ENCODE data around the gene SLC44A1. TPM values are rescaled to one million over a fixed set of nuclear protein-coding genes. Genes with fewer than 3 reads are reported as not detected.

Gene SLC44A1
- polyA plus RNA-seq, 4 donors = 7.8 to 70.0 (median 16.0) TPM

GRCh38 chr9:105311306-105311705, 66.9 kb downstream of the SLC44A1 start:
- WGBS, 3 donors = 59 to 81% (median 69%) methylated on average over 2 of the region's 2 CpGs
- H3K4me1 ChIP-seq (ENCODE audit: control insufficient read depth in 3 of 3, insufficient read depth in 2 of 3, low read depth in 1 of 3, low read length in 2 of 3) = peaks cover 0 to 9% (median 5%) of the 10 kb centered on the region in 3 donors
- no peaks in the 10 kb centered on the region for H3K9me3 ChIP-seq (ENCODE audit: control insufficient read depth in 2 of 2, insufficient read depth in 1 of 2, low read depth in 1 of 2, low read length in 1 of 2)
- peak overlapping the region in 1 of 3 donors; percentile 51 for H3K27ac ChIP-seq (ENCODE audit: low read depth in 1 of 3, low read length in 2 of 3)
- H3K4me3 ChIP-seq (ENCODE audit: low read depth in 1 of 3, low read length in 3 of 3) = no peak overlapping the region
- H3K36me3 ChIP-seq (ENCODE audit: control insufficient read depth in 3 of 3, insufficient read depth in 2 of 3, low read depth in 1 of 3, low read length in 3 of 3) = peaks cover 0 to 6% (median 2%) of the 10 kb centered on the region in 3 donors
- FAIRE-seq (no peak), DNase-seq (peak; percentile 35 to 61)
- H3K27me3 ChIP-seq (ENCODE audit: control insufficient read depth in 3 of 3, insufficient read depth in 3 of 3, low read length in 3 of 3) = no peaks in the 10 kb centered on the region

GRCh38 chr9:105313238-105313637, 68.8 kb downstream of the SLC44A1 start:
- Histone ChIP-seq H3K4me3 (ENCODE audit: low read depth in 1 of 3, low read length in 3 of 3) (no peak overlapping the region), H3K9me3 (ENCODE audit: control insufficient read depth in 2 of 2, insufficient read depth in 1 of 2, low read depth in 1 of 2, low read length in 1 of 2) (no peaks in the 10 kb centered on the region), H3K4me1 (ENCODE audit: control insufficient read depth in 3 of 3, insufficient read depth in 2 of 3, low read depth in 1 of 3, low read length in 2 of 3) (peaks cover 0 to 25% (median 5%) of the 10 kb centered on the region in 3 donors), H3K27ac (ENCODE audit: low read depth in 1 of 3, low read length in 2 of 3) (no peak overlapping the region), H3K27me3 (ENCODE audit: control insufficient read depth in 3 of 3, insufficient read depth in 3 of 3, low read length in 3 of 3) (no peaks in the 10 kb centered on the region), H3K36me3 (ENCODE audit: control insufficient read depth in 3 of 3, insufficient read depth in 2 of 3, low read depth in 1 of 3, low read length in 3 of 3) (peaks cover 2 to 3% (median 2%) of the 10 kb centered on the region in 3 donors)
- DNase-seq (no peak), FAIRE-seq (no peak)

DNA sequence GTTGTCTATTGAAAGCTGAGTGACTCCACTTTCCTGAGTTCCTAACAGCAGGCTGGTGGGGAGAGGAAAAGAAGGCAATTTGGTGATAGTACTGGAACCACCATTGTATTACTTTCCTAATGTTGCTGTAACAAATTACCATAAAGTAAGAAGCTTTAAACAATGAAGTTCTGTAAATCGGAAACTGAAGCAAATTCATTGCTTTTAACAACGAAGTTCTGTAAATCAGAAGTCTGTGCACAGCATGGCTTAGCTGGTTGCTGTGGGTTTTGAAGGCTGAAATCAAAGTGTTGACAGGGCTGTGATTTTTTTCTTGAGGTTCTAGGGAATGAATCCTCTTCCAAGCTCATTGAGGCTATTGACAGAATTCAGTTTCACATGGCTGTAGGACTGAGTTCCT, 72.3 kb downstream of the SLC44A1 start:
- no peaks in the 10 kb centered on the region for H3K27me3 ChIP-seq (ENCODE audit: control insufficient read depth in 3 of 3, insufficient read depth in 3 of 3, low read length in 3 of 3)
- H3K36me3 ChIP-seq (ENCODE audit: control insufficient read depth in 3 of 3, insufficient read depth in 2 of 3, low read depth in 1 of 3, low read length in 3 of 3) = peaks cover 2 to 3% (median 2%) of the 10 kb centered on the region in 3 donors
- no peak overlapping the region for H3K27ac ChIP-seq (ENCODE audit: low read depth in 1 of 3, low read length in 2 of 3)
- H3K4me3 ChIP-seq (ENCODE audit: low read depth in 1 of 3, low read length in 3 of 3) = no peak overlapping the region
- no peak for DNase-seq
- WGBS, 3 donors = 92 to 95% (median 94%) methylated on average over 2 of the region's 2 CpGs
- no peaks in the 10 kb centered on the region for H3K9me3 ChIP-seq (ENCODE audit: control insufficient read depth in 2 of 2, insufficient read depth in 1 of 2, low read depth in 1 of 2, low read length in 1 of 2)
- no peak for FAIRE-seq
- H3K4me1 ChIP-seq (ENCODE audit: control insufficient read depth in 3 of 3, insufficient read depth in 2 of 3, low read depth in 1 of 3, low read length in 2 of 3) = peaks cover 2 to 29% (median 4%) of the 10 kb centered on the region in 3 donors

- peaks cover 1 to 3% (median 2%) of the 10 kb centered on the region in 3 donors for H3K36me3 ChIP-seq (ENCODE audit: control insufficient read depth in 3 of 3, insufficient read depth in 2 of 3, low read depth in 1 of 3, low read length in 3 of 3)
- FAIRE-seq (peak; percentile 78), DNase-seq (peak; percentile 91 to 94)
- peak overlapping the region; percentile 80 to 90 (median 89) for H3K27ac ChIP-seq (ENCODE audit: low read depth in 1 of 3, low read length in 2 of 3)
- H3K4me1 ChIP-seq (ENCODE audit: control insufficient read depth in 3 of 3, insufficient read depth in 2 of 3, low read depth in 1 of 3, low read length in 2 of 3) = peaks cover 2 to 39% (median 6%) of the 10 kb centered on the region in 3 donors
- no peak overlapping the region for H3K4me3 ChIP-seq (ENCODE audit: low read depth in 1 of 3, low read length in 3 of 3)
- H3K27me3 ChIP-seq (ENCODE audit: control insufficient read depth in 3 of 3, insufficient read depth in 3 of 3, low read length in 3 of 3) = no peaks in the 10 kb centered on the region
- no peaks in the 10 kb centered on the region for H3K9me3 ChIP-seq (ENCODE audit: control insufficient read depth in 2 of 2, insufficient read depth in 1 of 2, low read depth in 1 of 2, low read length in 1 of 2)
- 13 to 51% (median 34%) methylated on average over 4 of the region's 4 CpGs for WGBS, 3 donors
Observed at GRCh38 chr9:105318729-105319191, 74.3 kb downstream of the SLC44A1 start.

- no peaks in the 10 kb centered on the region for H3K9me3 ChIP-seq (ENCODE audit: control insufficient read depth in 2 of 2, insufficient read depth in 1 of 2, low read depth in 1 of 2, low read length in 1 of 2)
- H3K4me1 ChIP-seq (ENCODE audit: control insufficient read depth in 3 of 3, insufficient read depth in 2 of 3, low read depth in 1 of 3, low read length in 2 of 3) = peaks cover 2 to 39% (median 6%) of the 10 kb centered on the region in 3 donors
- H3K27me3 ChIP-seq (ENCODE audit: control insufficient read depth in 3 of 3, insufficient read depth in 3 of 3, low read length in 3 of 3) = no peaks in the 10 kb centered on the region
- H3K36me3 ChIP-seq (ENCODE audit: control insufficient read depth in 3 of 3, insufficient read depth in 2 of 3, low read depth in 1 of 3, low read length in 3 of 3) = peaks cover 0 to 2% (median 1%) of the 10 kb centered on the region in 3 donors
- peak overlapping the region; percentile 80 to 90 (median 89) for H3K27ac ChIP-seq (ENCODE audit: low read depth in 1 of 3, low read length in 2 of 3)
- no peak overlapping the region for H3K4me3 ChIP-seq (ENCODE audit: low read depth in 1 of 3, low read length in 3 of 3)
- peak; percentile 88 to 89 for DNase-seq
- 25 to 63% (median 33%) methylated on average over 5 of the region's 5 CpGs for WGBS, 3 donors
- FAIRE-seq = peak; percentile 26
Observed at GRCh38 chr9:105319202-105319813, 74.9 kb downstream of the SLC44A1 start.

DNA sequence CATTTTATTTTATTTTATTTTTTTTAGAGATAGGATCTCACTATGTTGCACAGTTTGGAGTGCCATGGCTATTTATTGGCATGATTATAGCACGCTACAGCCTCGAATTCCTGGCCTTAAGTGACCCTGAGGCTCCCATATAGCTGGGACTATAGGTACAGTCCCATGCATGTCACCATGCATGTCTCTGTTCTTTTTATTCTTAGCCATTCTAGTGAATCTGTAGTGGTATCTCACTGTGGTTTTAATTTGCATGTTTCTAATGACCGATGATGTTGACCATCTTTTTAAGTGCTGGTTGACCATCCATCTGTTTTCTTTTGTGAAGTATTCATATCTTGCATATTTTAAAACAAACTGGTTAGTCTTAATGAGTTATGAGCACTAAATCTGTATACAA, 76.1 kb downstream of the SLC44A1 start:
- peaks cover 2 to 39% (median 6%) of the 10 kb centered on the region in 3 donors for H3K4me1 ChIP-seq (ENCODE audit: control insufficient read depth in 3 of 3, insufficient read depth in 2 of 3, low read depth in 1 of 3, low read length in 2 of 3)
- H3K27ac ChIP-seq (ENCODE audit: low read depth in 1 of 3, low read length in 2 of 3) = peak overlapping the region in 1 of 3 donors; percentile 24
- no peaks in the 10 kb centered on the region for H3K27me3 ChIP-seq (ENCODE audit: control insufficient read depth in 3 of 3, insufficient read depth in 3 of 3, low read length in 3 of 3)
- no peak overlapping the region for H3K4me3 ChIP-seq (ENCODE audit: low read depth in 1 of 3, low read length in 3 of 3)
- H3K36me3 ChIP-seq (ENCODE audit: control insufficient read depth in 3 of 3, insufficient read depth in 2 of 3, low read depth in 1 of 3, low read length in 3 of 3) = peaks cover 0 to 2% (median 1%) of the 10 kb centered on the region in 3 donors
- H3K9me3 ChIP-seq (ENCODE audit: control insufficient read depth in 2 of 2, insufficient read depth in 1 of 2, low read depth in 1 of 2, low read length in 1 of 2) = no peaks in the 10 kb centered on the region
- no peak for FAIRE-seq
- WGBS, 3 donors = 75 to 88% (median 78%) methylated on average over 3 of the region's 3 CpGs
- no peak for DNase-seq

- H3K36me3 ChIP-seq (ENCODE audit: control insufficient read depth in 3 of 3, insufficient read depth in 2 of 3, low read depth in 1 of 3, low read length in 3 of 3) = peaks cover 0 to 7% (median 0%) of the 10 kb centered on the region in 3 donors
- FAIRE-seq (no peak), DNase-seq (no peak)
- peaks cover 0 to 25% (median 4%) of the 10 kb centered on the region in 3 donors for H3K4me1 ChIP-seq (ENCODE audit: control insufficient read depth in 3 of 3, insufficient read depth in 2 of 3, low read depth in 1 of 3, low read length in 2 of 3)
- H3K27ac ChIP-seq (ENCODE audit: low read depth in 1 of 3, low read length in 2 of 3) = no peak overlapping the region
- no peaks in the 10 kb centered on the region for H3K9me3 ChIP-seq (ENCODE audit: control insufficient read depth in 2 of 2, insufficient read depth in 1 of 2, low read depth in 1 of 2, low read length in 1 of 2)
- no peak overlapping the region for H3K4me3 ChIP-seq (ENCODE audit: low read depth in 1 of 3, low read length in 3 of 3)
- WGBS, 3 donors = 84 to 88% (median 84%) methylated on average over 3 of the region's 3 CpGs
- no peaks in the 10 kb centered on the region for H3K27me3 ChIP-seq (ENCODE audit: control insufficient read depth in 3 of 3, insufficient read depth in 3 of 3, low read length in 3 of 3)
Observed at GRCh38 chr9:105328296-105328695, 83.8 kb downstream of the SLC44A1 start.

DNA sequence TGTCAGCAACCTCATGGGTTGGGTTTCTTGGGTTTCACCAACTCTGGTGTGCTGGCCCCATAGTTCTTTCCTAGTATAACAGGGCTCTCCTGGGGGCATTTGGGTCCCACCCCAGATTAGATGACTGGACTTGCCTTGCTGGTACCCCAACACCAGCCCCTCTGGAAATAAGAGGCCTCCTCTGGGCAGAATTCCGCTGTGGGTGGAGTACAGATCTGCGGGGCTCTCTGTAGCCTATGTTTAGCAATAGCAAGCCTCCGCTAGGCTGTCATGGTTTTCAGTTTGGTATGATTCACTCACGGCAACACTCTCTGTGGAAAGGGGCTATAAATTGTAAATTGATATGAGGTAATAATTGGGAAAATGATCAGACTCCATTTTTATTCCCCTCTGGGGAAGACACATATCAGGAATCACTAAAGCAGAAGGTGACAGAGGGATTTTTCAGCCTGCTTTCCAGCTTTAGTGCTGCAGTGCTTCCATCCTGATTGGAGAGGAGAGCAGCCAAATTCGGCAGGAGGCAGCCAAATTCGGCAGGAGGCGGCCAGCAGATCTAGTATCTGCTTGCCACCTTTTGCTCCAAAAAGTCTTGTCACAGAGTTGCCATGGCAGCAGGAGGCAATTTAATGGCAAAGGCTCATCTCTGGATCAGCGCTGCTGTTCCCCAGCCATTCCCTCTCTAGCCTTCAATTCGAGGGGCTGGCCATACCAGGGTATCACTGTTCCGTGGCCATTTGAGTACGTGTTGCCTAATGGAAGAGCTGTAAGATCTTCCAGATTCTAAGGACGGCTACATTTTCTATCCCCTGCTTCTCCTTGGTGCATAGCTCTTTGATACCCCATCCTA, 84.6 kb downstream of the SLC44A1 start:
- Histone ChIP-seq H3K36me3 (ENCODE audit: control insufficient read depth in 3 of 3, insufficient read depth in 2 of 3, low read depth in 1 of 3, low read length in 3 of 3) (peaks cover 0 to 7% (median 0%) of the 10 kb centered on the region in 3 donors), H3K9me3 (ENCODE audit: control insufficient read depth in 2 of 2, insufficient read depth in 1 of 2, low read depth in 1 of 2, low read length in 1 of 2) (no peaks in the 10 kb centered on the region), H3K4me3 (ENCODE audit: low read depth in 1 of 3, low read length in 3 of 3) (no peak overlapping the region), H3K27ac (ENCODE audit: low read depth in 1 of 3, low read length in 2 of 3) (no peak overlapping the region), H3K27me3 (ENCODE audit: control insufficient read depth in 3 of 3, insufficient read depth in 3 of 3, low read length in 3 of 3) (no peaks in the 10 kb centered on the region), H3K4me1 (ENCODE audit: control insufficient read depth in 3 of 3, insufficient read depth in 2 of 3, low read depth in 1 of 3, low read length in 2 of 3) (peaks cover 4 to 31% (median 7%) of the 10 kb centered on the region in 3 donors)
- WGBS, 3 donors = 91 to 97% (median 95%) methylated on average over 12 of the region's 12 CpGs
- FAIRE-seq (no peak), DNase-seq (no peak)
